COLO668 (cell line): Measurements from ENCODE around the gene ULK4.
"Not testable (repeated sequence)": the region's sequence is repeated elsewhere in the genome, so short reads cannot be mapped to it uniquely, and the experiment has no call there.

Experiments used
- DNase-seq: peaks from one replicate; lab custom pipeline; 2025; ENCODE audit not compliant: unreplicated experiment; lab: John Stamatoyannopoulos, UW

Gene ULK4

GRCh38 chr3:41581700-41582099, 380.2 kb downstream of the ULK4 start:
- no peak for DNase-seq

DNA sequence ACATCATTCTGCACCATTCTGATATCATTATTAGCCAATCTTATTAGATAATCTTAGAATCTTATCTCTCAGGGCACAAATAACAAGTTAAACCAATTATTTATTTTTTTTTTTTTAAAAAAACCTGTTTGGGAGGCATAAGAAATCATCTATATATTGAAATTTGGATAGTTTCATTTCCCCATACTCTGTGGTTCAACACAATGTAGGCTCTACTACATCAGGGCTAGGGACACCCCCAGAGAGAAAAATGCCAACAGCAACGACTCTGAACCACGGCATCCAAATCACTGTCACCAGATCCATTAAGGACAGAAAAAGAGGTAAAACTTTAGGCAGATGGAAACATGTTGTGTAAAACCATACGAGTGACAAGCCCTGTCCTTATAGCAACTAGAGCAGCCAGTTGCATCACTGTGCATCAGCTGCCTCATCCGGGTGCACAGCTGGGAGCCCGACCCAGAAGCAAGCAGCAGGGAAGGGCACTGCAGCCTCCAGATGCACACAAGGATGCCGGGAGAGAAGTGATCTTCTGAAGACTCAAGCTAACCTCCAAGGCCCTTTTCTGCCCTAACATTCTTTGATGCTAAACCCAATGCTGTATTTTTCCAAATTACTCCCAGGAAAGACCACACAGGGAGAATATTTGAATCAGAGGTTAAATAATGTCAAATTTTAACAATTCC, 381.5 kb downstream of the ULK4 start:
- no peak for DNase-seq

- DNase-seq: no peak
These were observed 382.0 kb downstream of the ULK4 start for GRCh38 chr3:41579861-41580260.

DNA sequence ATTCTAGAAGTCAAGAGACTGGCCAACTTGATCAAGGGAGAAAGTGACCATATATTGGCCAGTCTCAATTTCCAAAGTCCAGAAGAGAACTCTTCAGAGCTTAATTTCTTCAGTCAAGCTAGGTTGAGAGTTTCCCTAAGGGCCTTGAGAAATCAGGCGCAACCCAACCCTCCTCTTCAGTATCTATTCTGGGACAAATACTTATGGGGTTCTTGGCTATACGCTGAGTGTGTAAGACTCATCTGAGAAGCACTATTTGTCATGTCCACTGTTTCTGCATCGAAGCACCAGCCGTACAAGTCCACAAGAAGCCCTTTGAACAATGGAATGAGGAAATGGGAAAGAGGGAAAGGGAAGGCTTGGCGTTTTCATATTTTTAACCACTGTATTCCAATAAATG, 383.1 kb downstream of the ULK4 start:
- no peak for DNase-seq

DNA sequence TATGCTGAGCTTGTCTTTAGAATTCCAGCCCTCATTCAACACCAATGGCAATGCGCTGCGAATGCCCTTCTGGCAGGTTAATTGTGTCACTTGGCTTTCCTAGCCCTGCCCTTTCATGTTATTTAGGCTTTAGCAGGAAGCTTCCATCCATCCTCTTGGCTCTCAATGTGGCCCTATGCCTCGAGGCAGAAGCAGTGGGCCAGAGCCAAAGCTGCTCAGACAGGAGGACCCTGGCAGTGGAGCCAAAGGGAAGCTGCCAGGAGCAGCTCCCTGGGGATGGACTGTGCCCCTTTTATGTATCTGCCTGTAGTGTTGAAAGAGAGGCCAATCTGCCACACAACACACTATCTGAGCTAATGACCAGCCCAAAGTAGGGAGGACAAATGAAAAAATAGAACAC, 386.2 kb downstream of the ULK4 start:
- DNase-seq: no peak

- no peak for DNase-seq
These were observed 387.0 kb downstream of the ULK4 start for GRCh38 chr3:41574900-41575299.

GRCh38 chr3:41573591-41573990, 388.3 kb downstream of the ULK4 start:
- no peak for DNase-seq

DNA sequence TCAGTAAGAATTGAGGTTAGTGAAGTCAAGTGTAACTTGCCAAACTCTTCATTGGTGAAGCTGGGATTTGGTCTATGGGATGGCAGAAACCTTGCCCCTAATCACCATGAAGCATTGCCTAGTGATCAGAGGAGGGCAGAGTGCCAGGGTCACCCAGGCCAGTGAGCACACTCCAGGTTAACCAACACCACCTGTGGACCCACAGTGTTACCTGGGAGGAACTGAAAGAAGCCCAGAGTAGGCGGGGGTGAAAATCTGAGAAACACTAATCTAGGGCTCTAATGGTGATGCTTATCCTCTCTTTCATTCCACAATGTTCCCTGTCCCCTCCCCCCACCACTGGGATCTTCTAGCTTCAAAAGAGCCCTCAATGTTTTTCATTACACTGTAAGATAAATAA, 389.8 kb downstream of the ULK4 start:
- no peak for DNase-seq

- DNase-seq: no peak
These were observed 392.1 kb downstream of the ULK4 start for GRCh38 chr3:41569632-41570305.

DNA sequence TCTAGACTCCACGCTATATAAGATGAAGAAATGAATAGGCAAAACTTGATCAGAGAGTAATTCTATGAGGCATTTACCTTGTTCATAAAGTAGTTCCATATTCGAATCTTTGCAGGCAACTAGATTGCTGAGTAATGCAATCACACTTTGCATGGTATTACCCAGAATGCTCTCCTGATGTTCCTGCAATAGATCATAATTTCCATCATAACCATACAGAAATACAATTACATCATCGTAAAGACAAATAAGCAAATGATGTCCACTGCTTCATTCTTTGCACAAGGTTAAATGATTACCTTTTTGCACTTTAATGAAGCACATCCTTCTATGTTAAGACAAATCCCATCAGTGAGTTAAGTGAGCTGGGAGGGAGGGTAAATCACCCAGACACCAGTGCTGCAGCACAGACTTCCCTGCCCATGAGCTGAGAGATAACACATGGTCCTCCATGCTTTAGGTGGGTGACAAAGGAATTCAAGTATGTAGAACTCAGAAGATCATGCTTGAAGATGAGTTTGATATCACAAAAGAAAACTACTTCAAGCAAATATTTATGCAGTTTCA, 395.9 kb downstream of the ULK4 start:
- no peak for DNase-seq

- no peak for DNase-seq
These were observed 396.9 kb downstream of the ULK4 start for GRCh38 chr3:41565003-41565402.

DNA sequence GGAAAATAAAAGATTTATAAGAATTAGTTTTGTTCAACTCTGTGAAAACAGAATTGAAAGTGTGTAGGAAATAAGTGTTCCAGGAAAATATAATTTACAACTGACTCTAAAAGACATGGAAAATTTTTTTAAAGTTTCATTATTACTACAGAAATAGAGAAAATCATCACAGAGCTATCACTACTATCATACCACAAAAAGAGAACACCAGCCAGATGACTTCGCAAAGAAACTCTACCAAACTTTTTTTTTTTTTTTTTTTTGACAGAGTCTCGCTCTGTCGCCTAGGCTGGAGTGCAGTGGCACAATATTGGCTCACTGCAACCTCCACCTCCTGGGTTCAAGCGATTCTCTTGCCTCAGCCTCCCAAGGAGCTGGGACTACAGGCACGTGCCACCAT, 405.7 kb downstream of the ULK4 start:
- not testable (repeated sequence) for DNase-seq

GRCh38 chr3:41532976-41533375, 428.9 kb downstream of the ULK4 start:
- no peak for DNase-seq

DNA sequence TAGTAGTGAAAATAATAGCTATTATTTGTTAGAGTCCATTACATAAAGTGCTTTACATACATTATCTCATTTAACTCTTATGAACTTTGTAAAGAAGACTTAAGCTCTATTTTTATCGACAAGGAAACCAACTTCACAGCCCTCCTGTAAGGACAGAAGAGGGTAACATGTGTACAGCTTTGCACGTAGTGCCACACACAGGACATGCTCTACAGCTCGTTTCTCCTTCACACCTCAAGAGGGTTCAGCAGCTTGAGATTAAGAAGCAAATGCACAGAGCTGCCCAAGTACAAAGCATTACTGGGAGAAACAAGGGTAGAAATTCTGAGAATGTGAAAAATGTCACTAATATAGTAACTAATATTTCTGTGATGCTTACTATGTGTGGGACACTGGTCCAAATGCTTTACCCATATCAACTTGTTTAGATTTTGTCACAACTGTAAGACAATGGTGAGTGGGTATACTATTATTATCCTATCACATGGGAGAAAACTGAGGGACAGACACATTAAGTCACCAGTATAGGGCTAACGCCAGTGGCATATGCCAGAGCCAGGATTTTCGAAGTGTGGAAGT, 434.8 kb downstream of the ULK4 start:
- no peak for DNase-seq

- no peak for DNase-seq
These were observed 436.4 kb downstream of the ULK4 start for GRCh38 chr3:41525303-41526064.

DNA sequence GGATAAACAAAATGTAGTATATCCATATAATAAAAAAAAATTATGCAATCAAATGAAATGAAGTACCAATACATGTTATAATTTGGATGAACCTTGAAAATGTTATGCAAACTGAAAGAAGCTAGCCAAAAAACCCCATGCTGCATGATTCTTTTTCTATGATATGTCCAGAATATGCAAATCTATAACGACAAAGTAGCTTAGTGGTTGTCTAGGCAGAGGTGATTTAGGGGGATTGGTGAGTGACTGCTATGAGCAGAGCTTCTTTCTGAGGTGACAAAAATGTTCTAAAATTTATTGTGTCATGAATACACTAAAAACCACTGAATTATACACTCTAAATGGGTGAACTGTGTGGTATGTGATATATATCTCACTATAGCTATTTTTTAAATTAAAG, 438.0 kb downstream of the ULK4 start:
- DNase-seq: no peak

GRCh38 chr3:41522612-41523011, 439.3 kb downstream of the ULK4 start:
- DNase-seq: no peak

DNA sequence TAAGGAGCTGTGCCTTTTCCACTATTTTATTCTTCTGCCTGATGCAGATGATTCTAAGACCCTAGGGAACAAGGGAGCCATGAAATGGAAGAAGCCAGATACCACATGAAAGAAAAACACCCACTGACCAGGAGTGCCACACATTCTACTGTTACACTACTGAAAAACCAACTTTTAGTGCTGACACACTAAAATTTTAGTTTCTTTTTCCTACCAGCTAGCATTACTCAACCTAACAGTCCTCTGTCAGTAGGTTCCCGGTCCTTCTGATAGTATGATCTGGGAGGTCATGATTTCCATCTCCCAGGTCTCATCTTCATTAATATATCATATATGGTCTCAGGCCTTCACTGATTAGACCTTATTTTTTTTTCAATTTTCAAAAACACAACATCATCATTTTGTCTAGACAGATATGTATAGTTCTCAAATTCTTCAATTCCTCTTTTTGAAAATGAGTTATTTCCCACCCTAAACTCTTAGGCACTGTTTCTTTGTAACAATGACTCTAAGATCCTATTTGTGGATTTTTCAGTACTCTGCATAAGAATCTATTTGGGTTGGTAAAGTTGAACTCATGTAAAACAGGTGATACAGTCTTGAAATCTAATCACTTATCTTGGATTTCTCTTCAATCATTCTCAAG, 440.8 kb downstream of the ULK4 start:
- DNase-seq: no peak

DNA sequence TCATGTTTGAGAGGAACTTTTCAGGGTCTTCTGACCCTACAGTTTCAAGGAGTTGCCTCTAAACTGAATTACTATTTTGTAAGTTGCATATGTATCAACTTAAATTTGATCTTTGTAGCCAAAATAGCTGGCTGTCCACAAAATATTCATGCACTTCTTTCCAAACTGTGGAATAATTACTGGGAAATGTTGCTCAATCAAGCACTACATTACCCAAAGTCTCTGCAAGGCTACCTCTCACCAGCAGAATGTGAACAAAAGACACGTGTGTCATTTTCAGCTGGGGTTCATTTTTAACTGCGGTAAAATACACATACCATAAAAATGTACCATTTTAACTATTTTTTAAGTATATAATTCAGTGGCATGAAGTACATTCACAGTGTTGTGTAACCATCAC, 442.2 kb downstream of the ULK4 start:
- DNase-seq: no peak

DNA sequence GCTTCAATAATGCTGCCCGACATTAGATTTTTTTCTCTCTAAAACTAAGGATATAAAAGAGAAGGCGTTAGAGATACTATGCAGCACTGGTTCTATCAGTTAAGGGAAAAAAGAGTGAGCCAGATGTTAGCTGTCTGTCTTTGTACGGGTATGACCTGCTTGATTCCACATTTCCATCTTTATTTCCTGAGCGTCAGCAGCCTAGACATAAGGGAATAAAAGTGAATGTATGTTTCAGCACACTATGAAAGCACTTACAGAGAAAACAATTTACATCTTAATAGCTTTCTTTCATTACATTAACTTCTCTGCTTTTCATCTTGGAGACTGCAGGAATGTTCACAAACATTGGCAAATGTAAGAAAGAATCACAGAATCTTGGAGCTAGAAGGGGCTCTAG, 443.3 kb downstream of the ULK4 start:
- no peak for DNase-seq

- DNase-seq: no peak
These were observed 453.7 kb downstream of the ULK4 start for GRCh38 chr3:41508063-41508696.
